Activated naive CD8-positive, alpha-beta T cell treated with anti-CD3 and anti-CD28 coated beads for 36 hours (primary cell): ENCODE measurements around the gene CDK5. TPM values are rescaled to one million over a fixed set of nuclear protein-coding genes. Genes with fewer than 3 reads are reported as not detected.

Source experiments
- DNase-seq: peaks from one replicate; pipeline ENCODE4 v3.0.0; 2021
- H3K27ac Mint-ChIP-seq: one replicate; pipeline ENCODE4 v1.8.0; 2022; ENCODE audit warnings: mild to moderate bottlenecking, moderate library complexity, mixed read lengths
- H3K27me3 Mint-ChIP-seq: one replicate; pipeline ENCODE4 v1.8.0; 2022; ENCODE audit warnings: mild to moderate bottlenecking, mixed read lengths
- H3K36me3 Mint-ChIP-seq: one replicate; pipeline ENCODE4 v1.8.0; 2021; ENCODE audit warnings: mild to moderate bottlenecking, mixed read lengths
- H3K4me1 Mint-ChIP-seq: one replicate; pipeline ENCODE4 v1.8.0; 2021; ENCODE audit warnings: mixed read lengths
- H3K4me3 Mint-ChIP-seq: one replicate; pipeline ENCODE4 v1.8.0; 2022; ENCODE audit warnings: mild to moderate bottlenecking, moderate library complexity, mixed read lengths
- H3K9me3 Mint-ChIP-seq: one replicate; pipeline ENCODE4 v1.8.0; 2022; ENCODE audit warnings: mixed read lengths
- total RNA-seq, 2 experiments: library from RNA; stranded (reverse); gene quantifications; one replicate each; pipeline ENCODE4 v1.2.3, GENCODE V29; 2021

CDK5 gene
- total RNA-seq, 2 experiments from 2014 or later = 13.3 to 16.0 TPM

DNA sequence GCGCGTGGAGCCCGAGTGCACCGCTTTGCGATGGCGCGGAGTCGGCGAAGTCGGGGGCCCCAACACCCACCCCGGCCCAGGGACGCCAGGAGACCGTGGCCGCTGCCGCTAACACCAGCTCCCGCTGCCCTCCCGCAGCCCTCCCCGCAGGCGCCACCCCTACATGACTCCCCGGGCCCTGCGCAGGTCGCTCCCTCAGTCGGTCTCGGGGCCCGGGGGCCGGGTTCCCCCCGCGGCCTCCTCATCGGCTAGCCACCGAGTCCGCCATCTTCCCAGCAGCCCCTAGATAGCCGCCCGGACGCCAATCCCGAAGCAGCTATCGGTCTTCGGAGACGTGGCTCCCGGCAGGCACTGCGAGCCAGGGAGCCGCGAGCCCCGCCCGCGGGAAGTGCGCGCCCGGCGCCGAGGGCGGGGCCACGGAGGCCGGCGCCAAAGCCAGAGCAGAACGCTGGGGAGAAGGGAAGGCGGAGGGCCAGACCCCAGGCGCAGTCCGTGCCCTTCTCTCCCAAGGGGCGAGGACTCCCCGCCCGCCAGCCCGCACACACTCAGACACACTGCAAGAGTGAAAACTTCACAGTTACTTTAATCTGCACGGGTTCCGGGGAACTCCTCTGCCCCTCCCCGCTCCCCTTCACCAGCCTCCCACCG is 22.9 kb upstream of the CDK5 start, which contains the start of gene FASTK:
TSS of gene FASTK (minus strand) at position 288 of the 648 bp plus-strand sequence. CDS start at position 245, 43 bp downstream.
- Mint-ChIP-seq H3K9me3 (no peaks in the 10 kb centered on the region), H3K4me1 (peaks cover 31% of the 10 kb centered on the region), H3K36me3 (peaks cover 15% of the 10 kb centered on the region), H3K27ac (peak within 1 kb of the TSS; percentile 68), H3K4me3 (peak within 1 kb of the TSS; percentile 99), H3K27me3 (peaks cover 13% of the 10 kb centered on the region)
- DNase-seq = peak; percentile 94

DNA sequence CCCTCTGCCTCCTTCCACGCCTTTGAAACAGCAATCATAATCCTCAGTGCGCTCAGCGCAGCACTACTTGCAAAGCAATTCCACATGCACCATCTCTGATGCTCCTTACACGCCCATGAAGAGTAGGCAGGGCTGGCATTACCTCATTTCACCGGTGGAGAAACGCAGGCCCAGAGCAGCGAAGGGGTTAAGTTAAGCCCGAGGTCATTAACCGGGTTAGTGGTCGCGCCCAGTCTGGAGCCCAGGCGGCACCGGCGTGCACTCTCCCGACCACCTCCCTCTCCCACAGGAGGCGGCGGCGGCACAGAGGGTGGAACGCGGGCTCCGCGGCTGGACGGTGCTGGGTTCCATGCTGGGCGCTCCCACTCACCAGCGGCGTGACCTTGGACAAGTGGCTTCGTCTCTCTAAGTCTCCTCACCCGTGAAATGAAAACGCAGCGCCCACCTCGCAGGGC is 22.4 kb upstream of the CDK5 start:
- DNase-seq = no peak
- peaks cover 15% of the 10 kb centered on the region for H3K36me3 Mint-ChIP-seq
- peaks cover 26% of the 10 kb centered on the region for H3K4me1 Mint-ChIP-seq
- peak overlapping the region; percentile 87 for H3K4me3 Mint-ChIP-seq
- peaks cover 7% of the 10 kb centered on the region for H3K27me3 Mint-ChIP-seq
- no peaks in the 10 kb centered on the region for H3K9me3 Mint-ChIP-seq
- peak overlapping the region; percentile 68 for H3K27ac Mint-ChIP-seq

GRCh38 chr7:151079199-151079910 is 21.7 kb upstream of the CDK5 start:
- peak overlapping the region; percentile 68 for H3K27ac Mint-ChIP-seq
- H3K4me3 Mint-ChIP-seq = peak overlapping the region; percentile 87
- peaks cover 15% of the 10 kb centered on the region for H3K36me3 Mint-ChIP-seq
- H3K27me3 Mint-ChIP-seq = peaks cover under 1% of the 10 kb centered on the region
- no peaks in the 10 kb centered on the region for H3K9me3 Mint-ChIP-seq
- H3K4me1 Mint-ChIP-seq = peaks cover 22% of the 10 kb centered on the region
- no peak for DNase-seq

DNA sequence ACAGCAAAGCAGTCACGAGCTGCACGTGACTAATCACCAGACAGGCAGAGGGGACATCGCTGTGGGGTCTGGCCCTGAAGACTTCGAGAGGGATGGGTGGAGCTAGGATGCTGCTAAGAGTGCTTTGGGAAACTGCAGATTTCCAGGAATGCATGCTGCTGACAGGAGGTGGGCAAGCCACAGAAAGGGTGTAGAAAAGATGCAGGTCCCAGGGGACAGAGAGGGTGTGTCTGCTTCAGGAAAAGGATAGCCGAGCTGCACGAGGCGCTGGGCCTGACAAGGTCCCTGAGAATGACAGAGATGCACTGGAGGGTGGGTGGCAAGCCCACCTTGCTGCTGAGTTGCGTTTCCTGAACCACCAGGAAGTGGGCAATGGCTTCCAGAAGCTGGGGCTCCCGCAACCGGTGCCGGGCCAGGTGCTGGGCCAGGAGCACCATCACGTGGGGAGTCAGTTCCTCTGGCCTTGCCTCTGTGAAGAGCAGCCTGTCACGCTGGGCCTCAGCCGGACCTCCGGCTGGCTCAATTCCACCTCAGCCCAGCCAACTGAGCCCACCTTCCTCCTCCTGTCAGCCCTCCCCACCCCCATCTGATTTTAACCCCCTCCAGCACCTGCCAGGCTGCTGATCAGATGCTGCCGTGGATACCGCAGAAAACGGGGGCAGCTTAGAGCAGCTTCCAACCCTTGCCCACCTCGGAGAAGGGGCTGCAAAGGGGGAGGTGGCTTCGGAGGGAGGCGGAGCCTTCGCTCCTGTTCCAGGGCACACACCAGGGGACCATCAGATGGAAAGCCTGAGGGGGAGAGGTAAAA is 20.7 kb upstream of the CDK5 start:
- Mint-ChIP-seq H3K4me3 (peak overlapping the region; percentile 87), H3K27ac (peak overlapping the region; percentile 44), H3K36me3 (peaks cover 15% of the 10 kb centered on the region), H3K9me3 (no peaks in the 10 kb centered on the region), H3K4me1 (peaks cover 20% of the 10 kb centered on the region), H3K27me3 (no peaks in the 10 kb centered on the region)
- DNase-seq = no peak

- no peaks in the 10 kb centered on the region for H3K27me3 Mint-ChIP-seq
- no peak for DNase-seq
- peak overlapping the region; percentile 44 for H3K27ac Mint-ChIP-seq
- no peaks in the 10 kb centered on the region for H3K9me3 Mint-ChIP-seq
- H3K36me3 Mint-ChIP-seq = peaks cover 15% of the 10 kb centered on the region
- peak overlapping the region; percentile 16 for H3K4me3 Mint-ChIP-seq
- H3K4me1 Mint-ChIP-seq = peaks cover 18% of the 10 kb centered on the region
These were observed 20.1 kb upstream of the CDK5 start for GRCh38 chr7:151077705-151078232.

- no peaks in the 10 kb centered on the region for H3K27me3 Mint-ChIP-seq
- DNase-seq = peak; percentile 35
- no peak overlapping the region for H3K4me3 Mint-ChIP-seq
- H3K27ac Mint-ChIP-seq = no peak overlapping the region
- peaks cover 16% of the 10 kb centered on the region for H3K4me1 Mint-ChIP-seq
- H3K36me3 Mint-ChIP-seq = peaks cover 15% of the 10 kb centered on the region
- no peaks in the 10 kb centered on the region for H3K9me3 Mint-ChIP-seq
These were observed 19.4 kb upstream of the CDK5 start for GRCh38 chr7:151076863-151077704.

- no peak overlapping the region for H3K27ac Mint-ChIP-seq
These were observed 18.3 kb upstream of the CDK5 start for GRCh38 chr7:151075978-151076426.

DNA sequence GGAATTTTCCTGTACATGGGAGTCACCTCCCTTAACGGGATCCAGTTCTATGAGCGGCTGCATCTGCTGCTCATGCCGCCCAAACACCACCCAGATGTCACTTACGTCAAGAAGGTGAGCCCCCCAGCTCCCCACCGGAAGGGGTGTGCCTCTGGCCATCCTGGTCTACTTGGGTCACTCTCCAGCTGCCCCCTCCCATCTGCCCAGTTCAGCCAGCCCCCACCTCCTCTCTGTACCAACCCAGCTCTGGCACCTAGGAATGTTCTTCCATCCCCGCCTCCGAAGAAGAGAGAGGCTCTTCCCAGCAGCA is 17.9 kb upstream of the CDK5 start:
- DNase-seq = no peak
- Mint-ChIP-seq H3K4me1 (peaks cover 11% of the 10 kb centered on the region), H3K36me3 (peaks cover 15% of the 10 kb centered on the region), H3K27ac (no peak overlapping the region), H3K4me3 (peak overlapping the region; percentile 47), H3K27me3 (no peaks in the 10 kb centered on the region), H3K9me3 (no peaks in the 10 kb centered on the region)

More at GRCh38 chr7:151075978-151076426, 18.3 kb upstream of the CDK5 start:
- DNase-seq = no peak
- Mint-ChIP-seq H3K36me3 (peaks cover 15% of the 10 kb centered on the region), H3K27me3 (no peaks in the 10 kb centered on the region), H3K9me3 (no peaks in the 10 kb centered on the region), H3K4me1 (peaks cover 11% of the 10 kb centered on the region), H3K4me3 (peak overlapping the region; percentile 47)

GRCh38 chr7:151074817-151075661 is 17.3 kb upstream of the CDK5 start:
- Mint-ChIP-seq H3K9me3 (no peaks in the 10 kb centered on the region), H3K4me1 (peaks cover 11% of the 10 kb centered on the region), H3K4me3 (no peak overlapping the region), H3K27me3 (no peaks in the 10 kb centered on the region), H3K36me3 (peaks cover 15% of the 10 kb centered on the region), H3K27ac (no peak overlapping the region)
- DNase-seq = no peak

GRCh38 chr7:151073990-151074389 is 16.3 kb upstream of the CDK5 start:
- no peak overlapping the region for H3K4me3 Mint-ChIP-seq
- no peak for DNase-seq
- no peak overlapping the region for H3K27ac Mint-ChIP-seq
- H3K9me3 Mint-ChIP-seq = no peaks in the 10 kb centered on the region
- H3K36me3 Mint-ChIP-seq = peaks cover 9% of the 10 kb centered on the region
- no peaks in the 10 kb centered on the region for H3K27me3 Mint-ChIP-seq
- H3K4me1 Mint-ChIP-seq = peaks cover 6% of the 10 kb centered on the region

DNA sequence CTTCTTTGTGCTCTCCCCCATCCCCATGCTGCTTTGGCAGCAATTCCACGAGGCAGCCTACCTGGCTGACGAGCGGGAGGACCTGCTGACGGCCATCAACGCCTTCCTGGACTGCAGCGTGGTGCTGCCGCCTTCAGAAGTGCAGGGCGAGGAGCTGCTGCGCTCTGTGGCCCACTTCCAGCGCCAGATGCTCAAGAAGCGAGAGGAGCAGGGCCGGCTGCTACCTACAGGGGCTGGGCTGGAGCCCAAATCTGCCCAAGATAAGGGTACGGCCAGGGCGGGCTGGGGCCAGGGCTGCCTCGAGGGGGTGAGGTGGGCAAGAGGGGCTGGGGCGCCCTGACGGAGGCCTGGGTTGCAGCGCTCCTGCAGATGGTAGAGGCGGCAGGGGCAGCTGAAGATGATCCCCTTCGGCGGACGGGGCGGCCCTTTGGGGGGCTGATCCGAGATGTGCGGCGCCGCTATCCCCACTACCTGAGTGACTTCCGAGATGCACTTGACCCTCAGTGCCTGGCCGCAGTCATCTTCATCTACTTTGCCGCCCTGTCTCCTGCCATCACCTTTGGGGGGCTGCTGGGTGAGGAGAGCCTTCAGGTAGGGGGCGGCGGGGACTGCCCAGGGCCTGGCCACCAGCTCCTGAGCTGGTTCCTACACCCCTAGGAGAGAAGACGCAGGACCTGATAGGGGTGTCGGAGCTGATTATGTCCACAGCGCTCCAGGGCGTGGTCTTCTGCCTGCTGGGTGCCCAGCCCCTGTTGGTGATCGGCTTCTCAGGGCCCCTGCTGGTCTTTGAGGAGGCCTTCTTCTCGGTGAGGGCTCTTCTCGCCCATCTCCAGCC is 13.6 kb upstream of the CDK5 start:
- Mint-ChIP-seq H3K4me1 (no peaks in the 10 kb centered on the region), H3K36me3 (peaks cover 4% of the 10 kb centered on the region), H3K27ac (no peak overlapping the region), H3K9me3 (no peaks in the 10 kb centered on the region), H3K4me3 (no peak overlapping the region), H3K27me3 (no peaks in the 10 kb centered on the region)
- DNase-seq = no peak

- no peaks in the 10 kb centered on the region for H3K27me3 Mint-ChIP-seq
- no peaks in the 10 kb centered on the region for H3K4me1 Mint-ChIP-seq
- no peak for DNase-seq
- H3K36me3 Mint-ChIP-seq = no peaks in the 10 kb centered on the region
- H3K9me3 Mint-ChIP-seq = no peaks in the 10 kb centered on the region
- H3K4me3 Mint-ChIP-seq = no peak overlapping the region
- no peak overlapping the region for H3K27ac Mint-ChIP-seq
These were observed 12.9 kb upstream of the CDK5 start for GRCh38 chr7:151070574-151070960.
